ENCODE measurements around the gene ZNF609. TPM values are rescaled to one million over a fixed set of nuclear protein-coding genes. Genes with fewer than 3 reads are reported as not detected.
"Not testable (repeated sequence)": the region's sequence is repeated elsewhere in the genome, so short reads cannot be mapped to it uniquely, and the experiment has no call there.

ZNF609 gene
- total and polyA plus RNA-seq, 9 donors = 12.1 to 20.8 (median 16.9) TPM

DNA sequence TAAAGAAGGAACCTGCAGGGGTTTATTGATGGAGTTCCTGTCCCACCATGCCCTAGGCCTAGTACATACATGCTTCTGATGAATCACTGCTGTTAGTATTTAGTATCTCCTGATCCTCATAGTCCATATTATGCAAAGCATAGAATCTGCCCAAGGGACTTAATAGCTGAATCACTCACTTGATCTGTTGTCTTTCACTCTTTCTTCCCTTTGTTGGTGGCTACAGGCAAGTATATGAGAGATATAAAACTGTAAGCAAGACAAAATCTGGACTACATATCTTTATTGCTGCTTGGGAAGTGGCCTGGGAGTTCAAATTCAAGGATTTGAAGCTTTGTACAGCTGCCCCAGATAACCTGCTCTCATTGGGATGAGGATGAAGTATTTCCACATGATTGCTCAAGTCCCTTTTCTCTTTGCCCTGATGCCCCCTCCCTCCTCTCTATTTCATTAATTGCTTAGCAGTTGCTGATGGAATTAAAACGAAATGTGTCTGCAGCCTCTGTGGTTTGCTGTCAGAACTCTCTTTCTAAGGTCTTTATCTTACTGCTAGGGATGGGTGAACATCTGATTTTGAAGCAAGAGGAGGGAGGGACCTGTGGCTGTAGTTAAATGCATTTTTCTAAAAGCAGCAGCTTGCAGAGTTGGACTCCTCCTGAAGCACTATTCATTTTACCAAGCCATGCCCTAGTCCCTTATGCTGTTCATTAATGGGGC is 114.1 kb downstream of the ZNF609 start:
- Histone ChIP-seq H3K27me3 (ENCODE audit: control insufficient read depth, insufficient read depth, low read length) (no peaks in the 10 kb centered on the region), H3K36me3 (ENCODE audit: control insufficient read depth, insufficient read depth, low read length) (no peaks in the 10 kb centered on the region), H3K4me3 (ENCODE audit: low read length) (no peak overlapping the region), H3K9me3 (replicated peaks; ENCODE audit: control insufficient read depth, low read depth, low read length) (peaks cover 5% of the 10 kb centered on the region), H3K4me1 (ENCODE audit: control insufficient read depth, insufficient read depth, low read length) (no peaks in the 10 kb centered on the region), H3K27ac (ENCODE audit: low read length) (no peak overlapping the region)
- no peak for DNase-seq
- WGBS (ENCODE audit: insufficient coverage) = no CpG with 5 or more reads among the region's 1 CpG

- Histone ChIP-seq H3K27ac (ENCODE audit: low read length) (no peak overlapping the region), H3K4me3 (ENCODE audit: low read length) (no peak overlapping the region), H3K36me3 (ENCODE audit: control insufficient read depth, insufficient read depth, low read length) (peaks cover 5% of the 10 kb centered on the region), H3K9me3 (replicated peaks; ENCODE audit: control insufficient read depth, low read depth, low read length) (peaks cover 23% of the 10 kb centered on the region), H3K27me3 (ENCODE audit: control insufficient read depth, insufficient read depth, low read length) (no peaks in the 10 kb centered on the region), H3K4me1 (ENCODE audit: control insufficient read depth, insufficient read depth, low read length) (no peaks in the 10 kb centered on the region)
- no peak for DNase-seq
- WGBS (ENCODE audit: insufficient coverage) = 93% methylated on average over 7 of the region's 9 CpGs
These were observed 120.5 kb downstream of the ZNF609 start for GRCh38 chr15:64580696-64581407.

GRCh38 chr15:64581408-64581761 is 121.0 kb downstream of the ZNF609 start:
- no peaks in the 10 kb centered on the region for H3K27me3 ChIP-seq (ENCODE audit: control insufficient read depth, insufficient read depth, low read length)
- H3K9me3 ChIP-seq (replicated peaks; ENCODE audit: control insufficient read depth, low read depth, low read length) = peaks cover 23% of the 10 kb centered on the region
- H3K27ac ChIP-seq (ENCODE audit: low read length) = no peak overlapping the region
- no peak for DNase-seq
- WGBS (ENCODE audit: insufficient coverage) = 100% methylated on average over 2 of the region's 2 CpGs
- peaks cover 2% of the 10 kb centered on the region for H3K4me1 ChIP-seq (ENCODE audit: control insufficient read depth, insufficient read depth, low read length)
- H3K4me3 ChIP-seq (ENCODE audit: low read length) = no peak overlapping the region
- peaks cover 5% of the 10 kb centered on the region for H3K36me3 ChIP-seq (ENCODE audit: control insufficient read depth, insufficient read depth, low read length)

DNA sequence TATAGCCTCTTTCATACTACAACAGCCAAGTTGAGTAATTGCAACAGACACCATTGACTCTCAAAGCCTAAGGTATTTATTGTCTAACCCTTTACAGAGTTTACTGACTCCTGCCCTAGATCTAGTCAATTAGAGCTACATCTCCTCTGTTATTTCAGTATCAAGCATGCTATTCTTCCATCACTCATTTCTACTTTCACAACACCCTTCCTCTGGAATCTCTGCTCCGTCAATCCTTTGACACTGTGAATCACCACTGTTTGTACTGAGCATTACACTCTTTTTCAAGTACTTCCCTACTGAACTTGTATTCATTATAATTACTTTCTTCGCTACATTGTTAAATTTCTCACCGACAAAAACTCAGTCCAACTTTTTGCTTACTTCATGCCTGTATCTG is 121.8 kb downstream of the ZNF609 start:
- H3K4me1 ChIP-seq (ENCODE audit: control insufficient read depth, insufficient read depth, low read length) = peaks cover 2% of the 10 kb centered on the region
- no peak overlapping the region for H3K27ac ChIP-seq (ENCODE audit: low read length)
- 100% methylated on average over 2 of the region's 3 CpGs for WGBS (ENCODE audit: insufficient coverage)
- H3K27me3 ChIP-seq (ENCODE audit: control insufficient read depth, insufficient read depth, low read length) = no peaks in the 10 kb centered on the region
- no peak overlapping the region for H3K4me3 ChIP-seq (ENCODE audit: low read length)
- H3K36me3 ChIP-seq (ENCODE audit: control insufficient read depth, insufficient read depth, low read length) = peaks cover 5% of the 10 kb centered on the region
- H3K9me3 ChIP-seq (replicated peaks; ENCODE audit: control insufficient read depth, low read depth, low read length) = peaks cover 23% of the 10 kb centered on the region
- DNase-seq = no peak

DNA sequence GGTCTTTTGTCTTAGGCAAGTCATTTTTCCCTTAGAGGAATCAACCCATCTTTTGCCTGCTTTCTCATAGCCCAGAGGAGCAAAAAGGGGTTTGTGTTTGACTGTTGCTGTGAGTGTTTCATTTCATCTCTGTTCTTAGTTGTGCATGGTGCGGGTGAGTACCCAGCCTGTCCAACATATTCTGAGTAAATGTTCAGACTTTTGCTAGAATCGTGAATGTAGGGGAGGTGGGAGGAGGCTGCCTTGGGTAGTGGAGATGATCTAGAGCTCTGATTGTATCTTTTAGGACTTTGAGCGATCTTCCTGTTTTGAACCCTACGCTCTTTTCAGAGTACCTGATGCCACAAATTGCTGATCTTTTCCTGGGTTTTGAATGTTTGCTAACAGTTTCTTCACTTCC is 123.1 kb downstream of the ZNF609 start:
- Histone ChIP-seq H3K36me3 (ENCODE audit: control insufficient read depth, insufficient read depth, low read length) (peaks cover 5% of the 10 kb centered on the region), H3K4me3 (ENCODE audit: low read length) (no peak overlapping the region), H3K9me3 (replicated peaks; ENCODE audit: control insufficient read depth, low read depth, low read length) (peaks cover 23% of the 10 kb centered on the region), H3K4me1 (ENCODE audit: control insufficient read depth, insufficient read depth, low read length) (peaks cover 2% of the 10 kb centered on the region), H3K27ac (ENCODE audit: low read length) (no peak overlapping the region), H3K27me3 (ENCODE audit: control insufficient read depth, insufficient read depth, low read length) (no peaks in the 10 kb centered on the region)
- DNase-seq = no peak
- 78% methylated on average over 3 of the region's 4 CpGs for WGBS (ENCODE audit: insufficient coverage)

DNA sequence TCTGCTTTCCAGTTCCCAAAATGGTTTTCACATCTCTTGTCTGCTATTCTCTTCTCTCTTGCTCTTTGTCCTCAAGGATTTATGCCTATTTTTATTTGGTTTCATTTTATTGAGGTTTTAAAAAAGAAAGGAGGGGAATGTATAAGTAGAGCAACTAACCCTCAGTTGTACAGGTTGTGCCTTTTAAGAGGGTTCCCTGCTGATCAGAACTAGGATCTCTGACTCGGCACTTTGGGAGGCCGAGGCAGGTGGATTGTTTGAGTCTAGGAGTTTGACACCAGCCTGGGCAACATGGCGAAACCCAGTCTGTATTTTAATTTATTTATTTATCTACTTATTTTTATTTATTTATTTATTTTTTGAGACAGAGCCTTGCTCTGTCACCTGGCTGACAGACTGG is 123.6 kb downstream of the ZNF609 start:
- H3K36me3 ChIP-seq (ENCODE audit: control insufficient read depth, insufficient read depth, low read length) = peaks cover 5% of the 10 kb centered on the region
- H3K4me1 ChIP-seq (ENCODE audit: control insufficient read depth, insufficient read depth, low read length) = peaks cover 2% of the 10 kb centered on the region
- WGBS (ENCODE audit: insufficient coverage) = no CpG with 5 or more reads among the region's 3 CpGs
- H3K27ac ChIP-seq (ENCODE audit: low read length) = no peak overlapping the region
- H3K9me3 ChIP-seq (replicated peaks; ENCODE audit: control insufficient read depth, low read depth, low read length) = peaks cover 22% of the 10 kb centered on the region
- no peak for DNase-seq
- no peak overlapping the region for H3K4me3 ChIP-seq (ENCODE audit: low read length)
- H3K27me3 ChIP-seq (ENCODE audit: control insufficient read depth, insufficient read depth, low read length) = no peaks in the 10 kb centered on the region

GRCh38 chr15:64586259-64586870 is 126.0 kb downstream of the ZNF609 start:
- 78% methylated on average over 3 of the region's 12 CpGs for WGBS (ENCODE audit: insufficient coverage)
- Histone ChIP-seq H3K4me1 (ENCODE audit: control insufficient read depth, insufficient read depth, low read length) (peaks cover 2% of the 10 kb centered on the region), H3K4me3 (ENCODE audit: low read length) (no peak overlapping the region), H3K9me3 (replicated peaks; ENCODE audit: control insufficient read depth, low read depth, low read length) (peaks cover 9% of the 10 kb centered on the region), H3K27ac (ENCODE audit: low read length) (peak overlapping the region; percentile 47), H3K36me3 (ENCODE audit: control insufficient read depth, insufficient read depth, low read length) (peaks cover 1% of the 10 kb centered on the region), H3K27me3 (ENCODE audit: control insufficient read depth, insufficient read depth, low read length) (no peaks in the 10 kb centered on the region)
- DNase-seq = peak; percentile 77

GRCh38 chr15:64586984-64587383 is 126.6 kb downstream of the ZNF609 start:
- WGBS (ENCODE audit: insufficient coverage) = no CpG with 5 or more reads among the region's 4 CpGs
- no peak for DNase-seq
- H3K27ac ChIP-seq (ENCODE audit: low read length) = peak overlapping the region; percentile 47
- no peaks in the 10 kb centered on the region for H3K27me3 ChIP-seq (ENCODE audit: control insufficient read depth, insufficient read depth, low read length)
- H3K4me3 ChIP-seq (ENCODE audit: low read length) = no peak overlapping the region
- peaks cover 3% of the 10 kb centered on the region for H3K9me3 ChIP-seq (replicated peaks; ENCODE audit: control insufficient read depth, low read depth, low read length)
- no peaks in the 10 kb centered on the region for H3K36me3 ChIP-seq (ENCODE audit: control insufficient read depth, insufficient read depth, low read length)
- peaks cover 2% of the 10 kb centered on the region for H3K4me1 ChIP-seq (ENCODE audit: control insufficient read depth, insufficient read depth, low read length)

DNA sequence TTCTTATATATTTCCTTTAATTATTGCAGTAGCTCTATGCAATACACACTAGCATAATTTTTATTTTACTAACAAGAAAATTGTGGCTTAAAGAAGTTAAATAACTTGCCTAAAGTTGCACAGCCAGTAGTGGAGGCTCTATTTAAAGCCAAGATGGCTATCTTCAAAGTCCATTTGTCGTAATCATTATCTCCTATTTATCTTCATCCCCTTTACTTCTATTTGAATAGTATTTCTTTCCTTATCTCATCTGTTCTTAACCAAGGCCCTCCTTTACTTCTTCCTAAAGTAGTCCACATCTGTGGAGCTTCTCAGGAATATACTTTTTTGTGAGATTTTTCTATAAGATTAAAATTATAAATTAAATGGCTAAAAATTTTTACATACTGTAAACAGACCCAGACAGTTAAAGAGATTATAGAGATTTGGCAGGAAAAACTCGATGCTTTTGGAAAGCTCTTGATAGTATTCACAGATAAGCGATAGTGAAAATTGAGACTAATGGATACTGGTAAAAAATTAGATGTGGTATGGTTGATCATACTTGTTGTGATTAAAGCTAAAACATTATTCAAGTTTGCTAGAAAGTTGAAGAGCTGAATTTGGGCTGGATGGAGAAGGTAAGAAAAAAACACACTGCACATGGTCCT is 129.2 kb downstream of the ZNF609 start:
- DNase-seq = no peak
- peaks cover 2% of the 10 kb centered on the region for H3K4me1 ChIP-seq (ENCODE audit: control insufficient read depth, insufficient read depth, low read length)
- no peak overlapping the region for H3K4me3 ChIP-seq (ENCODE audit: low read length)
- 50% methylated on average over 2 of the region's 3 CpGs for WGBS (ENCODE audit: insufficient coverage)
- no peak overlapping the region for H3K27ac ChIP-seq (ENCODE audit: low read length)
- no peaks in the 10 kb centered on the region for H3K27me3 ChIP-seq (ENCODE audit: control insufficient read depth, insufficient read depth, low read length)
- H3K36me3 ChIP-seq (ENCODE audit: control insufficient read depth, insufficient read depth, low read length) = no peaks in the 10 kb centered on the region
- H3K9me3 ChIP-seq (replicated peaks; ENCODE audit: control insufficient read depth, low read depth, low read length) = no peaks in the 10 kb centered on the region

DNA sequence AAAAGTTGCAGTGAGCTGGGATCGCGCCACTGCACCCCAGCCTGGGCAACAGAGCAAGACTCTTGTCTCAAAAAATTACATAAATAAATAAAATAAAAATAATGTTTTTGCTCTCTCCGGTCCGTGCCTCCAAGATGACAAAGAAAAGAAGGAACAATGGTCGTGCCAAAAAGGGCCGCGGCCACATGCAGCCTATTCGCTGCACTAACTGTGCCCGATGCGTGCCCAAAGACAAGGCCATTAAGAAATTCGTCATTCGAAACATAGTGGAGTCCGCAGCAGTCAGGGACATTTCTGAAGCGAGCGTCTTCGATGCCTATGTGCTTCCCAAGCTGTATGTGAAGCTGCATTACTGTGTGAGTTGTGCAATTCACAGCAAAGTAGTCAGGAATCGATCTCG is 132.5 kb downstream of the ZNF609 start:
- WGBS (ENCODE audit: insufficient coverage) = 98% methylated on average over 11 of the region's 18 CpGs
- DNase-seq; H3K27me3 ChIP-seq (ENCODE audit: control insufficient read depth, insufficient read depth, low read length); H3K4me3 ChIP-seq (ENCODE audit: low read length); H3K9me3 ChIP-seq (replicated peaks; ENCODE audit: control insufficient read depth, low read depth, low read length); H3K27ac ChIP-seq (ENCODE audit: low read length); H3K36me3 ChIP-seq (ENCODE audit: control insufficient read depth, insufficient read depth, low read length); H3K4me1 ChIP-seq (ENCODE audit: control insufficient read depth, insufficient read depth, low read length): not testable (repeated sequence)
